Sigmoid colon (tissue), 7 donors: ENCODE results near the gene GGTLC1. TPM values are rescaled to one million over a fixed set of nuclear protein-coding genes. Genes with fewer than 3 reads are reported as not detected.
"Not testable (repeated sequence)": the region's sequence is repeated elsewhere in the genome, so short reads cannot be mapped to it uniquely, and the experiment has no call there.

Experiments used
- DNase-seq: peaks from one replicate; pipeline ENCODE4 v3.0.0-alpha.2; 2019
- H3K27ac ChIP-seq, 4 donors: fragments of 200-600 bp; sonication (generic); one replicate each; pipeline ENCODE4 v1.5.1; 2016 to 2019; ENCODE audit warnings: mild to moderate bottlenecking in 1 of 4
- H3K27me3 ChIP-seq, 3 donors: fragments of 200-600 bp; sonication (generic); one replicate each; pipeline ENCODE4 v1.5.1; 2019; ENCODE audit warnings: mild to moderate bottlenecking in 1 of 3
- H3K36me3 ChIP-seq, 4 donors: fragments of 200-600 bp; sonication (generic); one replicate each; pipeline ENCODE4 v1.5.1; 2016 to 2019
- H3K4me1 ChIP-seq, 4 donors: fragments of 200-600 bp; sonication (generic); one replicate each; pipeline ENCODE4 v1.5.1; 2017 to 2019
- H3K4me3 ChIP-seq, 4 donors: fragments of 200-600 bp; sonication (generic); one replicate each; pipeline ENCODE4 v1.5.1; 2017 to 2019; ENCODE audit warnings: mild to moderate bottlenecking in 2 of 4, moderate library complexity in 1 of 4
- H3K9me3 ChIP-seq, 4 donors: fragments of 200-600 bp in 3 of 4; sonication (generic) in 3 of 4; one replicate each; pipeline versions ENCODE4 v1.5.1 to v1.6.1; 2013 to 2019
- WGBS, 2 donors: extraction: QIAGEN DNeasy Blood & Tissue Kit; methylation state at CpG; one replicate each; pipeline ENCODE4 v1.1.7; 2013; 5-methylcytosine and 5-hydroxymethylcytosine counted together
- intact Hi-C: fragments of 100-400 bp; cut with DNase I; formaldehyde crosslinking; loops from one replicate; pipeline ENCODE4 v1.15.1; 2023
- polyA plus RNA-seq, 3 donors: library from polyadenylated mRNA; stranded (reverse); fragments of 200-250 nt; gene quantifications; one replicate each; pipeline ENCODE4 v1.2.3, GENCODE V29; 2013
- total RNA-seq, 4 donors: library from RNA; depleted of rRNA; stranded (reverse); fragments of >200 nt; gene quantifications; one replicate each; pipeline ENCODE4 v1.1.0, GENCODE V29; 2016
- donor health status: healthy with polysubstance abuse.
- donor health status: Bipolar disorder and iron deficiency.
- donor health status: healthy.

Gene GGTLC1
- total and polyA plus RNA-seq, 7 donors, result not detected

- intact Hi-C loops, H3K27me3 ChIP-seq, H3K27ac ChIP-seq, H3K4me1 ChIP-seq, H3K9me3 ChIP-seq, H3K4me3 ChIP-seq, H3K36me3 ChIP-seq, DNase-seq: not testable (repeated sequence)
- WGBS, 2 donors, result 82 to 87% methylated on average over 12 of the region's 12 CpGs
Measured at GRCh38 chr20:23990296-23990695, 1.7 kb upstream of the GGTLC1 start.

- WGBS, 2 donors, result 91 to 93% methylated on average over 9 of the region's 9 CpGs
- H3K27ac ChIP-seq, intact Hi-C loops: not testable (repeated sequence)
Measured at GRCh38 chr20:23988966-23989365, 387 bp upstream of the GGTLC1 start.

GRCh38 chr20:23986716-23987115 is 1.9 kb downstream of the GGTLC1 start:
- WGBS, 2 donors, result 79 to 83% methylated on average over 3 of the region's 3 CpGs
- intact Hi-C loops, DNase-seq, H3K27me3 ChIP-seq, H3K4me1 ChIP-seq, H3K9me3 ChIP-seq, H3K36me3 ChIP-seq, H3K27ac ChIP-seq, H3K4me3 ChIP-seq: not testable (repeated sequence)

More at GRCh38 chr20:23988966-23989365, 387 bp upstream of the GGTLC1 start:
- not testable (repeated sequence) for DNase-seq, H3K9me3 ChIP-seq, H3K27me3 ChIP-seq, H3K4me3 ChIP-seq, H3K36me3 ChIP-seq, H3K4me1 ChIP-seq

GRCh38 chr20:23986310-23986709 is 2.3 kb downstream of the GGTLC1 start:
- H3K27me3 ChIP-seq, H3K4me1 ChIP-seq, H3K36me3 ChIP-seq, H3K4me3 ChIP-seq, H3K27ac ChIP-seq, H3K9me3 ChIP-seq, intact Hi-C loops, DNase-seq: not testable (repeated sequence)
- 94 to 96% methylated on average over 14 of the region's 14 CpGs for WGBS, 2 donors

- H3K4me1 ChIP-seq, intact Hi-C loops, H3K27me3 ChIP-seq, H3K4me3 ChIP-seq, H3K36me3 ChIP-seq, H3K9me3 ChIP-seq, DNase-seq, H3K27ac ChIP-seq: not testable (repeated sequence)
- 93 to 95% methylated on average over 17 of the region's 17 CpGs for WGBS, 2 donors
Measured at GRCh38 chr20:23985790-23986225, 2.8 kb downstream of the GGTLC1 start.

GRCh38 chr20:23985066-23985789 is 3.4 kb downstream of the GGTLC1 start:
- intact Hi-C loops, H3K9me3 ChIP-seq, H3K4me3 ChIP-seq, DNase-seq, H3K36me3 ChIP-seq, H3K27me3 ChIP-seq, H3K27ac ChIP-seq, H3K4me1 ChIP-seq: not testable (repeated sequence)
- 89 to 90% methylated on average over 15 of the region's 15 CpGs for WGBS, 2 donors

GRCh38 chr20:23984476-23985023 is 4.0 kb downstream of the GGTLC1 start:
- H3K27me3 ChIP-seq, DNase-seq, H3K9me3 ChIP-seq, intact Hi-C loops, H3K4me1 ChIP-seq, H3K36me3 ChIP-seq, H3K4me3 ChIP-seq, H3K27ac ChIP-seq: not testable (repeated sequence)
- WGBS, 2 donors, result 59 to 63% methylated on average over 9 of the region's 12 CpGs

- H3K36me3 ChIP-seq, H3K4me1 ChIP-seq, H3K27ac ChIP-seq, DNase-seq, H3K4me3 ChIP-seq, intact Hi-C loops, H3K9me3 ChIP-seq, H3K27me3 ChIP-seq: not testable (repeated sequence)
- whole genome bisulfite sequencing, 2 donors, result 48 to 59% methylated on average over 11 of the region's 11 CpGs
Measured at GRCh38 chr20:23982112-23983018, 6.2 kb downstream of the GGTLC1 start.

- H3K4me3 ChIP-seq, H3K4me1 ChIP-seq, intact Hi-C loops, DNase-seq, H3K9me3 ChIP-seq, H3K27ac ChIP-seq, H3K27me3 ChIP-seq, H3K36me3 ChIP-seq: not testable (repeated sequence)
- 81 to 89% methylated on average over 5 of the region's 5 CpGs for whole genome bisulfite sequencing, 2 donors
Measured at GRCh38 chr20:23981526-23981925, 7.1 kb downstream of the GGTLC1 start.

GRCh38 chr20:23981014-23981413 is 7.6 kb downstream of the GGTLC1 start:
- H3K4me3 ChIP-seq, intact Hi-C loops, H3K27me3 ChIP-seq, H3K27ac ChIP-seq, H3K9me3 ChIP-seq, H3K4me1 ChIP-seq, H3K36me3 ChIP-seq, DNase-seq: not testable (repeated sequence)
- 55 to 63% methylated on average over 11 of the region's 11 CpGs for WGBS, 2 donors

- H3K27me3 ChIP-seq, intact Hi-C loops: not testable (repeated sequence)
Measured at GRCh38 chr20:23979899-23980811, 8.4 kb downstream of the GGTLC1 start.

GRCh38 chr20:23979380-23979779 is 9.2 kb downstream of the GGTLC1 start:
- WGBS, 2 donors, result 66 to 88% methylated on average over 6 of the region's 6 CpGs

More at GRCh38 chr20:23979899-23980811, 8.4 kb downstream of the GGTLC1 start:
- WGBS, 2 donors, result 72 to 79% methylated on average over 17 of the region's 17 CpGs
- not testable (repeated sequence) for H3K9me3 ChIP-seq, H3K4me1 ChIP-seq, H3K27ac ChIP-seq, H3K36me3 ChIP-seq, DNase-seq, H3K4me3 ChIP-seq

More at GRCh38 chr20:23979380-23979779, 9.2 kb downstream of the GGTLC1 start:
- DNase-seq, H3K27me3 ChIP-seq, H3K4me3 ChIP-seq, H3K9me3 ChIP-seq, intact Hi-C loops, H3K27ac ChIP-seq, H3K36me3 ChIP-seq, H3K4me1 ChIP-seq: not testable (repeated sequence)
